ENCODE results near the gene SLC25A45.
A peak's percentile ranks its signal among the peaks of the same experiment; 100 is the strongest.

The SLC25A45 gene

DNA sequence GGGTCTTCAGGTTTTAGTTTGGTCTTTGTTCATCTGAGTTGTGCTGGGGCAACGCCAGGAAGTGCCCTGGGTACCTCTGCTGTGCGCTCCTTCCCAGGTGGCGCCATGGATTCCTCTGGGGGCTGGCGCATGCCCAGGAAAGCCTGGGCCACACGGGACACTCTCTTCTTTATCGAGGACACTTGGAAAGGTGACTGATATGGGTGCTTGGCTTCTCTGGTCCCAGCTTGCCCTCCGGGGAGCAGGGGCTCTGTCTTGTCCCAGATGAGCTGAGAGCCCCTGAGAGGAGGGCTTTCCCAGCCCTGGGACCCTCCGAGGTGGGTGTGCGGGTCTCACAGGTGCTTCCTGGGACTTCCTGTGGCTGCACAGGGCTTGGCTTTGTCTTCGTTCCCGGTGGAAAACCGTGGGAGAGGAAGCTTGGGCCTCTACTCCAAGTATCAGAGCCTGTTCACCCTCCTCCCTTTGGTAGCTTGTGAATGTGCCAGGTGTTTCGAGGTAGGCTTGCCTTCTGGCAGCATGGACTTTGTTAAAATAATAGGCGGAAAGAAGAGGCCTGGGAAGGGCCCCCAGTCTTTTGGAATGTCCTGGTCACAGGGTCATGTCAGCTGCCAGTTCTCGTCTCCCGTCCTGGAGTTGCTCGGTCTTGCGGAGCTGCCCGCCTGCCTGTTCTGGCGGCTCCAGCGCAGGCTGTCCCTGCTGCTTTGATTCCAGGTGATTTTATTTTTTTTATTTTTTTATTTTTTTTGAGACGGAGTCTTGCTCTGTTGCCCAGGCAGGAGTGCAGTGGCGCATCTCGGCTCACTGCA is 30.0 kb upstream of the SLC25A45 start:
- no peak overlapping the region for H3K23ac ChIP-seq (ENCODE audit: low read length)
- no peak overlapping the region for H2AFZ ChIP-seq (ENCODE audit: insufficient read depth, low read length, poor library complexity)
- no peak overlapping the region for H2BK12ac ChIP-seq (ENCODE audit: low read length)
- no peak overlapping the region for H4K12ac ChIP-seq (ENCODE audit: low read depth, low read length)
- H3K79me2 ChIP-seq (ENCODE audit: control insufficient read depth, insufficient read depth, low read length, poor library complexity), result peaks cover 4% of the 10 kb centered on the region
- no peak overlapping the region for H4K91ac ChIP-seq (ENCODE audit: low read depth, low read length)
- peaks cover 37 to 45% of the 10 kb centered on the region in 2 experiments for H3K36me3 ChIP-seq (ENCODE audit: control insufficient read depth in 1 of 2, insufficient read depth in 2 of 2, low read length in 2 of 2)
- H3K4me2 ChIP-seq (ENCODE audit: low read length), result no peak overlapping the region
- WGBS (ENCODE audit: extremely low coverage, insufficient coverage, insufficient read length), result no CpG with 5 or more reads among the region's 24 CpGs
- H3K4me3 ChIP-seq (ENCODE audit: low read depth, low read length), result no peak overlapping the region
- H2BK5ac ChIP-seq (ENCODE audit: low read depth, low read length, poor library complexity), result no peak overlapping the region
- H2AK5ac ChIP-seq (ENCODE audit: low read length), result no peak overlapping the region
- no peak overlapping the region for H3K9ac ChIP-seq (ENCODE audit: low read length)
- H3K27ac ChIP-seq (ENCODE audit: low read depth, low read length), result no peak overlapping the region
- no peak overlapping the region for H3K14ac ChIP-seq (ENCODE audit: low read length)
- no peaks in the 10 kb centered on the region for H3K27me3 ChIP-seq (ENCODE audit: insufficient read depth, low read length)
- H3K79me1 ChIP-seq (ENCODE audit: low read length), result peaks cover 7% of the 10 kb centered on the region
- H3K4ac ChIP-seq (ENCODE audit: low read depth, low read length), result no peak overlapping the region
- DNase-seq, result no peak
- H3K18ac ChIP-seq (ENCODE audit: low read length), result no peak overlapping the region
- H3K9me3 ChIP-seq (ENCODE audit: insufficient read depth, low read depth, low read length), result no peaks in the 10 kb centered on the region
- no peak overlapping the region for H2BK120ac ChIP-seq (ENCODE audit: insufficient read depth, low read length, poor library complexity)
- H3K4me1 ChIP-seq (ENCODE audit: control insufficient read depth in 1 of 2, insufficient read depth in 2 of 2, low read length in 2 of 2), result peaks cover 11 to 13% of the 10 kb centered on the region in 2 experiments
- no peak overlapping the region for H4K8ac ChIP-seq (ENCODE audit: low read depth, low read length)

DNA sequence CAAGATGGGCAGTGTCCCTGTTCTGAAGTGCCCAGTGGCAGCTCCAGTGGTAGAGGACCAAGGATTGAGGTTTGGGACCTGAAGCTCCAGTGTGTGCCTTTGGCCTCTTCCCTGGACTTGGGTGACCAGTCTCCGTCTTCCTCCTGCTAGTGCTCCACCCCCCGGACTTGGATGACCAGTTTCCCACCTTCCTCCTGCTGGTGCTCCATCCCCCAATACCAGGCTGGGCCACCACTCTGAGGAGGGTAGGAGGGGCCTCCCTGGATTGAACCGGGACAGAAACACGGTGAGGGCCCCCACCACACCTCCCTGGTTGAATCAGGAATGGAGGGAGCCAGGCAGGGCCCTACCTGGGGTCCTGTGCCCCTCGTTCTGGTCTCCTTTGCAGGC is 29.2 kb upstream of the SLC25A45 start:
- H3K18ac ChIP-seq (ENCODE audit: low read length), result no peak overlapping the region
- no peak overlapping the region for H2AK5ac ChIP-seq (ENCODE audit: low read length)
- H2BK120ac ChIP-seq (ENCODE audit: insufficient read depth, low read length, poor library complexity), result no peak overlapping the region
- H3K27me3 ChIP-seq (ENCODE audit: insufficient read depth, low read length), result no peaks in the 10 kb centered on the region
- no peak overlapping the region for H3K27ac ChIP-seq (ENCODE audit: low read depth, low read length)
- WGBS (ENCODE audit: extremely low coverage, insufficient coverage, insufficient read length), result no CpG with 5 or more reads among the region's 5 CpGs
- no peak overlapping the region for H4K12ac ChIP-seq (ENCODE audit: low read depth, low read length)
- H3K79me2 ChIP-seq (ENCODE audit: control insufficient read depth, insufficient read depth, low read length, poor library complexity), result no peaks in the 10 kb centered on the region
- H4K91ac ChIP-seq (ENCODE audit: low read depth, low read length), result no peak overlapping the region
- H3K14ac ChIP-seq (ENCODE audit: low read length), result no peak overlapping the region
- H3K4me1 ChIP-seq (ENCODE audit: control insufficient read depth in 1 of 2, insufficient read depth in 2 of 2, low read length in 2 of 2), result peaks cover 3 to 6% of the 10 kb centered on the region in 2 experiments
- H3K4ac ChIP-seq (ENCODE audit: low read depth, low read length), result no peak overlapping the region
- no peak overlapping the region for H3K4me3 ChIP-seq (ENCODE audit: low read depth, low read length)
- H2BK5ac ChIP-seq (ENCODE audit: low read depth, low read length, poor library complexity), result no peak overlapping the region
- no peak overlapping the region for H3K9ac ChIP-seq (ENCODE audit: low read length)
- peaks cover 40 to 48% of the 10 kb centered on the region in 2 experiments for H3K36me3 ChIP-seq (ENCODE audit: control insufficient read depth in 1 of 2, insufficient read depth in 2 of 2, low read length in 2 of 2)
- H2BK12ac ChIP-seq (ENCODE audit: low read length), result no peak overlapping the region
- no peaks in the 10 kb centered on the region for H3K9me3 ChIP-seq (ENCODE audit: insufficient read depth, low read depth, low read length)
- no peak overlapping the region for H3K23ac ChIP-seq (ENCODE audit: low read length)
- no peak overlapping the region for H4K8ac ChIP-seq (ENCODE audit: low read depth, low read length)
- no peaks in the 10 kb centered on the region for H3K79me1 ChIP-seq (ENCODE audit: low read length)
- no peak overlapping the region for H3K4me2 ChIP-seq (ENCODE audit: low read length)
- no peak overlapping the region for H2AFZ ChIP-seq (ENCODE audit: insufficient read depth, low read length, poor library complexity)
- DNase-seq, result no peak

DNA sequence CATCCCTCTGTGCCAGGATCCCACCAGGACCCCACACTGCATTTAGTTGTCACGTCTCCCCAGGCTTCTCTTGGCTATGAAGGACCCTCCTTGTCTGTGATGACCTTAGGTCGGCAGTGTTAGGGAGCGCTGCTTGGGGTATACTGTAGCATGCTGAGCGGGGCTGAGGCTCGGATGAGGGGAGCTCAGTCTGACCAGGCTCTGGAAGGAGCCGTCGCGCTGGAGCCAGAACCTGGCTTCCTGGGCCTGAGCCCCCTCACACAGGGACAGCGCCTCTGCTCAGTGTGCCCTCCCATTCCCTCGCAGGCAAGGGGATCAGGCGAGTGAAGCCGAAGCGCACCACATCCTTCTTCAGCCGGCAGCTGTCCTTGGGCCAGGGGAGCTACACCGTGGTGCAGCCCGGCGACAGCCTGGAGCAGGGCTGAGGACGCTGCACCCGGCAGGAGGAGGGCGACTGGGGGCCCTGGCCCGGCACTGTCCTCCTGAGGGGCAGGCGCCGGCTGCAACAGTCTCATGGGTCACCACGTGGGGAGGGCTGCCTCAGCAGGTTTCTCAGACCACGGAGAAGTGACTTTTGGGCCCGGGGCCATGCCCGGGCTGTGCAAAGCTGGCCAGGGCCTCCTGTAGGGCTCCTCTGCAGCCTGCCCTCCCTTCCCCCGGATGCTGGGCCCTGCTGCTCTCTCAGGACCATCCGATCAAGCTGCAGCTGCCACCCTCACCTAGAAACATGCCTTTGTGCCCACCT is 28.7 kb upstream of the SLC25A45 start:
- no peak for DNase-seq

DNA sequence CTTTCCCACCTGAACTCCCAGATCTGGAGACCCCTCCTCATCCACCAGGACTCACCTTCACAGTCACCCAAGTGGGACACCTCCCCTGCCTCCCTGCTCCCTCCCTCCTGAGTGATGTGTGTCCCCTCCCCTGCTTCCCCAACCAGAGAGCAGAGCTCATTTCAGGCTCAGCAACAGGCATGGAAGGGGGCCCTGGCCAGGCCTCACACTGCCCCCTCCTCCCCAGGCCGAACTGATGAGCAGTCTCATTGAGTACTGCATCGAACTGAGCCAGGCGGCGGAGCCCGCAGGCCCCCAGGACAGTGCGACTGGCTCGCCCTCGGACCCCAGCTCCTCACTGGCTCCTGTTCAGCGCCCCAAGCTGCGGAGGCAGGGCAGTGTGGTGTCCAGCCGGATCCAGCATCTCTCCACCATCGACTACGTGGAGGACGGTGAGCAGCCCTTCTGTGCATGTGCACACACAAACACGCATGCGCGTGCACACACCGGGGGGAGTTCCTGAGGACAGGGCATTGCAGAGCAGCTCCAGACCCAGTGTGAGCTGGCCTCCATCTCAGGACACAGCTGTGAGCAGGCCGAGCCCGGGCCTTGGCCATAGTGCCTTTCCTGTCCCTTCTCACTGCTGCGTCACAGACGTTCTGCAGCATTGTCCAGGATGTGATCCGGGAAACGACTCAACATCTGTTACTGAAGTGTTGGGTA is 22.3 kb upstream of the SLC25A45 start:
- Histone ChIP-seq H2BK12ac (ENCODE audit: low read length) (no peak overlapping the region), H3K9me3 (ENCODE audit: insufficient read depth, low read depth, low read length) (peaks cover 3% of the 10 kb centered on the region), H3K23ac (ENCODE audit: low read length) (no peak overlapping the region), H4K12ac (ENCODE audit: low read depth, low read length) (no peak overlapping the region), H3K79me2 (ENCODE audit: control insufficient read depth, insufficient read depth, low read length, poor library complexity) (no peaks in the 10 kb centered on the region), H4K8ac (ENCODE audit: low read depth, low read length) (no peak overlapping the region), H3K14ac (ENCODE audit: low read length) (no peak overlapping the region), H3K18ac (ENCODE audit: low read length) (no peak overlapping the region), H3K9ac (ENCODE audit: low read length) (no peak overlapping the region), H3K36me3 (ENCODE audit: control insufficient read depth in 1 of 2, insufficient read depth in 2 of 2, low read length in 2 of 2) (peaks cover 55 to 62% of the 10 kb centered on the region in 2 experiments), H3K27me3 (ENCODE audit: insufficient read depth, low read length) (no peaks in the 10 kb centered on the region), H3K4me1 (ENCODE audit: control insufficient read depth in 1 of 2, insufficient read depth in 2 of 2, low read length in 2 of 2) (no peaks in the 10 kb centered on the region), H2AK5ac (ENCODE audit: low read length) (no peak overlapping the region), H3K4me2 (ENCODE audit: low read length) (no peak overlapping the region), H3K4me3 (ENCODE audit: low read depth, low read length) (peak overlapping the region; percentile 46), H2BK5ac (ENCODE audit: low read depth, low read length, poor library complexity) (no peak overlapping the region), H3K4ac (ENCODE audit: low read depth, low read length) (no peak overlapping the region), H3K27ac (ENCODE audit: low read depth, low read length) (no peak overlapping the region), H2BK120ac (ENCODE audit: insufficient read depth, low read length, poor library complexity) (no peak overlapping the region), H3K79me1 (ENCODE audit: low read length) (no peaks in the 10 kb centered on the region), H4K91ac (ENCODE audit: low read depth, low read length) (no peak overlapping the region), H2AFZ (ENCODE audit: insufficient read depth, low read length, poor library complexity) (no peak overlapping the region)
- no CpG with 5 or more reads among the region's 24 CpGs for WGBS (ENCODE audit: extremely low coverage, insufficient coverage, insufficient read length)
- no peak for DNase-seq

More for the DNA sequence above, 28.7 kb upstream of the SLC25A45 start:
- H3K18ac ChIP-seq (ENCODE audit: low read length), result no peak overlapping the region
- H2BK5ac ChIP-seq (ENCODE audit: low read depth, low read length, poor library complexity), result no peak overlapping the region
- no peak overlapping the region for H4K91ac ChIP-seq (ENCODE audit: low read depth, low read length)
- no peak overlapping the region for H2BK12ac ChIP-seq (ENCODE audit: low read length)
- no peak overlapping the region for H4K12ac ChIP-seq (ENCODE audit: low read depth, low read length)
- H2BK120ac ChIP-seq (ENCODE audit: insufficient read depth, low read length, poor library complexity), result no peak overlapping the region
- no peaks in the 10 kb centered on the region for H3K79me2 ChIP-seq (ENCODE audit: control insufficient read depth, insufficient read depth, low read length, poor library complexity)
- no peak overlapping the region for H3K14ac ChIP-seq (ENCODE audit: low read length)
- no peak overlapping the region for H3K4me3 ChIP-seq (ENCODE audit: low read depth, low read length)
- H3K9me3 ChIP-seq (ENCODE audit: insufficient read depth, low read depth, low read length), result no peaks in the 10 kb centered on the region
- H3K4me2 ChIP-seq (ENCODE audit: low read length), result no peak overlapping the region
- H3K79me1 ChIP-seq (ENCODE audit: low read length), result no peaks in the 10 kb centered on the region
- no peaks in the 10 kb centered on the region for H3K27me3 ChIP-seq (ENCODE audit: insufficient read depth, low read length)
- H3K4me1 ChIP-seq (ENCODE audit: control insufficient read depth in 1 of 2, insufficient read depth in 2 of 2, low read length in 2 of 2), result peaks cover 0 to 3% of the 10 kb centered on the region in 2 experiments
- H3K9ac ChIP-seq (ENCODE audit: low read length), result no peak overlapping the region
- H3K4ac ChIP-seq (ENCODE audit: low read depth, low read length), result no peak overlapping the region
- no peak overlapping the region for H2AK5ac ChIP-seq (ENCODE audit: low read length)
- H3K36me3 ChIP-seq (ENCODE audit: control insufficient read depth in 1 of 2, insufficient read depth in 2 of 2, low read length in 2 of 2), result peaks cover 44 to 52% of the 10 kb centered on the region in 2 experiments
- no CpG with 5 or more reads among the region's 29 CpGs for WGBS (ENCODE audit: extremely low coverage, insufficient coverage, insufficient read length)
- no peak overlapping the region for H3K23ac ChIP-seq (ENCODE audit: low read length)
- no peak overlapping the region for H2AFZ ChIP-seq (ENCODE audit: insufficient read depth, low read length, poor library complexity)
- H4K8ac ChIP-seq (ENCODE audit: low read depth, low read length), result no peak overlapping the region
- H3K27ac ChIP-seq (ENCODE audit: low read depth, low read length), result no peak overlapping the region

All from trophoblast cell (in vitro differentiated cells and primary cell).